Activated CD8-positive, alpha-beta memory T cell treated with anti-CD3 and anti-CD28 coated beads for 1 hour (primary cell): Measurements from ENCODE around the gene SLCO3A1.

Experiments used
- DNase-seq, 2 donors: peaks; one replicate each; pipeline ENCODE4 v3.0.0-alpha.2; 2020; ENCODE audit warnings: low read depth in 1 of 2; ENCODE audit errors: extremely low read depth in 1 of 2

SLCO3A1 gene

GRCh38 chr15:91853511-91853947 lies at the start of gene SLCO3A1:
Gene SLCO3A1 (plus strand): TSS chr15:91853708.
- peak; percentile 25 to 63 for DNase-seq

- DNase-seq: no peak
These were observed 46.4 kb upstream of the SLCO3A1 start for GRCh38 chr15:91807122-91807521.

GRCh38 chr15:91813924-91814323 lies 39.6 kb upstream of the SLCO3A1 start:
- no peak for DNase-seq

GRCh38 chr15:91816942-91817341 lies 36.6 kb upstream of the SLCO3A1 start:
- DNase-seq: no peak

- DNase-seq: no peak
These were observed 32.0 kb upstream of the SLCO3A1 start for GRCh38 chr15:91821458-91821857.

- no peak for DNase-seq
These were observed 29.3 kb upstream of the SLCO3A1 start for GRCh38 chr15:91824256-91824655.

- no peak for DNase-seq
These were observed 27.1 kb upstream of the SLCO3A1 start for GRCh38 chr15:91826443-91826842.

- no peak for DNase-seq
These were observed 20.5 kb upstream of the SLCO3A1 start for GRCh38 chr15:91833056-91833455.

- no peak for DNase-seq
These were observed 13.6 kb upstream of the SLCO3A1 start for GRCh38 chr15:91839867-91840266.

GRCh38 chr15:91841861-91842260 lies 11.6 kb upstream of the SLCO3A1 start:
- DNase-seq: no peak

- DNase-seq: no peak
These were observed 9.2 kb upstream of the SLCO3A1 start for GRCh38 chr15:91844341-91844740.

GRCh38 chr15:91844928-91845327 lies 8.6 kb upstream of the SLCO3A1 start:
- DNase-seq: no peak

- no peak for DNase-seq
These were observed 7.8 kb upstream of the SLCO3A1 start for GRCh38 chr15:91845720-91846119.

GRCh38 chr15:91849180-91849579 lies 4.3 kb upstream of the SLCO3A1 start:
- DNase-seq: no peak

- DNase-seq: no peak
These were observed 3.8 kb upstream of the SLCO3A1 start for GRCh38 chr15:91849749-91850161.

GRCh38 chr15:91852741-91853510 lies 582 bp upstream of the SLCO3A1 start:
- peak; percentile 37 to 64 for DNase-seq

GRCh38 chr15:91853948-91854638 lies 585 bp downstream of the SLCO3A1 start:
- DNase-seq: peak in 1 of 2 donors; percentile 32

GRCh38 chr15:91854639-91854990 lies 1.1 kb downstream of the SLCO3A1 start:
- DNase-seq: no peak

GRCh38 chr15:91855241-91855640 lies 1.7 kb downstream of the SLCO3A1 start:
- no peak for DNase-seq

GRCh38 chr15:91855684-91856489 lies 2.4 kb downstream of the SLCO3A1 start:
- DNase-seq: no peak

GRCh38 chr15:91857224-91857585 lies 3.7 kb downstream of the SLCO3A1 start:
- DNase-seq: no peak

- DNase-seq: no peak
These were observed 4.3 kb downstream of the SLCO3A1 start for GRCh38 chr15:91857772-91858171.
